IPS-NIHi11 (cell line): ENCODE results near the gene KCNQ1.

Experiments used
- DNase-seq: peaks from one replicate; pipeline ENCODE4 v3.0.0; 2012; ENCODE audit warnings: mixed read lengths, low spot score

The KCNQ1 gene

DNA sequence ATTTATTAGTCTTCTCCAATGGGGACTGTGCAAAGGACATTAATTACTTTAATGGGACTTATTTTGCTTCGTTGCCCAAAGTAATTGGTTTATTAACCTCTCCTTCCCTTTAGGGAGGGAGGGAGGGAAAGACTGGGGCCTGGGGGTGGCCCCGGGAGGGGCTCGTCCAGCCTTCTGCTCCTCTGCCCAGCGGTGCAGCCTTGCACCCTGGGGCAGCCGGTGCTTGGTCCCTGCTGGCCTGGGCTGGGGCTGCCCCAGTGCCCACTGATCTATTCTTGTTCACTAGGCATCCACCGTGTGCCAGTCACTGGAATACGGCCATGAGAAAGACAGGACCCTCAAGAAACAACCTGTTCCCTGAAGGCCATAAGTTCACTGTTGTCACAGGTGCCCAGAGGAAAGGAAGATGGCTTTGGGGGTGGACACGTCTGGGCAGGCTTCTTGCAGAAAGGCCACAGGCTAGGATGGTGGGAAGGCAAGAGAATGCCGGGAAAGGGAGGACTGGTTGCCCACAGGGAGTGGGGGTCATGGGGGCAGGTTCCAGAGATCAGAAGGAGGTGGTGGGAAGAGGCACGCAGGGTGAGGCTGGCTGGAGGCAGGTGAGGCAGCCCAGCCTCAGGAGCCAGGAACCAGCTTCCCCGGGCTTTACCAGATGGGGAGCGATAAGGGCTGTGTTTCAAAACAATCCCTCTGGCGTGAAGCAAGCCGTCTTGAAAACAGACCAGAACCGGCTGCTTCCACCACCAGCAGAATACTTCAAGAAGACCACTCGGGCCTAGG is 302.6 kb downstream of the KCNQ1 start:
- DNase-seq = no peak

DNA sequence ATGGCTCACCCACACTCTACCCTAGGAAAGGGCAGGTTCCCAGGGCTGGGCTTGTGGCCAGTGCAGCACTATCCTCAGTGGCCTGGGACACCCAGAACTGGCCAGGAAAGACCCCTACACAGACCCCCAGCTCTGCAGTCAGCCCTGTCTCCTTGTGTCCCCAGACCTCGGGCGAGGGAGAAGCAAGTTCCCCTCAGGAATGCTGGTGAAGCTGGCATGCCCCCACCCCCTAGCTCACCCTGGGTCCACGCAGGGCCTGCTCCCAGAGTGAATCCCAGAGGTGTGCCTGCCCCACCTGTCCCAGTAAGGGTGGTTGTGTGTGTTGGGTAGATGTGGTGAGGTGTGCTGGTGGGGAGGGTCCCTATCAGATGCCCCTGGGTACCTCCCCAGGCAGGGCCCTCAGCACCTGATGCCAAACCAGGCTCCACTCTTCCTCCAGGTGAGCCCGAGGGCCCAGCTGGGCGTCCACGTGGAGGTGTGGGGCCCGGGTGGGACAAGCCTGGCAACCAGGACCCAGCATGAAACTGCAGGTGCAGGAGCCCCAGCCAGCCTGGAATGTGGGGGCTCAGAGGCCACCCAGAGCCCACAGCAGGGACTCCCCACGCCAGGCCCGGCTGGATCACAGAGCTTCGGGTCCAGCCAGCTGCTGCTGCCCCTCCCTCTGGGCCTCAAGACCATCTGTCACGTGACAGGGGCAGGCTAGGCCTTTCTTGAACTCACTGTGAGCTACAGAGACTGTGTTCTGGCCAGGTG is 303.4 kb downstream of the KCNQ1 start:
- DNase-seq = no peak

DNA sequence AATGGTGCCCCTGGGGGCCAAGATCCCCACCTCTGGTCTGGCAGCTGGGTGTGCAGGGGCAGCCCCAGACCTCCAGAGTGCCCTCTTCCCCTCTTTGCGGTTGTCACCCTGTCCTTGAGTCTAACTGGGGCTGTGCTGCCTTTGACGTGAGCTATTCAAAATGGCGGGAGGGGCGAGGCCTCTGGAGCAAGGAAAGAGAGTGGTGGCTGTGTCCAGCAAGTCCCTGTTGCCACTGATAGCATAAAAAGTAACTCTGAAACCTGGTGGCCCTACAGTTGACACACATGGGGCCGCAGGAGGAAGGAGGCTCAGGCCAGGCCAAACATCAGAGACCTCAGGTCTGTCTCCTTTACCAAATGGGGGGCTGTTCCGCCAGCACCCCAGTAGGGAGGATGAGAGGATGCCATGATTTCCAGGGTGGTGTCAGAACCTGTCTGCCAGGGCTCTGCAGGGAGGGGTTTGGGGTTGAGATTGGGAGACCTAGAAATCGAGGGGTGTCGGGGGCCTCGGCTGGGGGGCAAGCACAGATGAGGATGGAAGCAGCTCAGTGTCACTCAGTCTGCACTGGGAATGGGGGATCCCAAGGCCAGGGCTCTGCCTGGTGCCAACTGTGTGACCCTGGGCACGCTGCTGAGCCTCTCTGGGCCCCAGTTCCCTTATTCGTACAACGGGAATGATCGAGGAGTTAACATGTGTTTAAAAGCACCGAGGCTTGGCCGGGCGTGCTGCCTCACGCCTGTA is 304.2 kb downstream of the KCNQ1 start:
- no peak for DNase-seq

- DNase-seq = no peak
Observed at GRCh38 chr11:2750101-2750681, 305.4 kb downstream of the KCNQ1 start.

- DNase-seq = no peak
Observed at GRCh38 chr11:2750682-2751522, 306.1 kb downstream of the KCNQ1 start.

DNA sequence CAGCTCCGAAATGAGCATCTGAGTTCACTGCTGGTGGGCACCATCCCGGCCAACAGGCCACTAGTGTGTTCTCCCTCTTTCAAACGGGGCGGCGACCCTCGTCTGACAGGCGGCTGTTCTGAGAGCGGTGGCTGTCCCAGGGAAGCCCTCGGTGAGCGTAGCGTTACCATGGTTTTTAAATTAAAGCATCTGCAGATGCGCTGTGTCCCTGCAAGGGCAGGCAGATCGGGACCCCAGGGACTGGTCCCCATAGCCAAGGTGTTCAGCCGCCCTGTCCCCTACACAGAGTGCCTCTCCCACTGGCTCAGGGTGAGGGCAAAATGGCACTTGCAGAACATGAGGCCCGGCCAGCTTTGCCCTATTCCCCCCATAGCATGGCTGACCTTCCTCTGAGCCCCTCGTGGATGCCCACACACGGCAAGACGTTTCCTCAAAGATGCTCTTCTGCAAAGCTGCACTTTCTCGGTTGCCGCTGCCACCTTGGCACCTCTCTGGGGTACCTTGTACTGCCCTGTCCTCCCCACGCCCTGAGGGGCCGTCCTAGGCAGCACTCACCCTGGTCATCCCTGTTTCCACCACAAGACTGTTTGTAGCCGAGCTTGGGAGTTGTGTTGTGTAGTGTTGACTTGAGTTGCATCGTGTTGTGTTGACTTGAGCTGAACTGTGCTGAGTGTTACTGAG is 306.9 kb downstream of the KCNQ1 start:
- no peak for DNase-seq

- DNase-seq = no peak
Observed at GRCh38 chr11:2752204-2752770, 307.5 kb downstream of the KCNQ1 start.

DNA sequence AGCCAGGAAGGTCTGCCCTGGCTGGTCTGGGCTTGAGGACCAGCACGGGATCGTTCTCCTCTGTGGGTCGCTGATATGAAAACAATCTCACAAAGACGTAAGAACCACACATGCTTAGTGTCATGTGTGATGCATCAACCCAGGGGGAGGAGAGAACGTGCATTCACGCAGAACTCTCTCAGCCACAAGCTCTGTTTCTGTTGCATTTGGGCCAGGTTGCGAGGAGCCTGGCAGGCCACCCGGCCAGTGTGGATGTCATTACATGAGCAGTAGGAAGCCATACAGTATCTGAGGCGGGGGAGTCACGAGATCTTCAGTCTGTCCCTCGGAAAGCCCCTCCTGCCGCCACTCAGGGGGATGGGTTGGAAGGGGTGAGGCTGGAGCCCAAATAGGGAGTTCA is 308.1 kb downstream of the KCNQ1 start:
- no peak for DNase-seq

GRCh38 chr11:2754008-2754407 is 309.2 kb downstream of the KCNQ1 start:
- no peak for DNase-seq

- DNase-seq = no peak
Observed at GRCh38 chr11:2755071-2755470, 310.3 kb downstream of the KCNQ1 start.

- DNase-seq = no peak
Observed at GRCh38 chr11:2758751-2759150, 313.9 kb downstream of the KCNQ1 start.

- no peak for DNase-seq
Observed at GRCh38 chr11:2759228-2760195, 314.7 kb downstream of the KCNQ1 start.

DNA sequence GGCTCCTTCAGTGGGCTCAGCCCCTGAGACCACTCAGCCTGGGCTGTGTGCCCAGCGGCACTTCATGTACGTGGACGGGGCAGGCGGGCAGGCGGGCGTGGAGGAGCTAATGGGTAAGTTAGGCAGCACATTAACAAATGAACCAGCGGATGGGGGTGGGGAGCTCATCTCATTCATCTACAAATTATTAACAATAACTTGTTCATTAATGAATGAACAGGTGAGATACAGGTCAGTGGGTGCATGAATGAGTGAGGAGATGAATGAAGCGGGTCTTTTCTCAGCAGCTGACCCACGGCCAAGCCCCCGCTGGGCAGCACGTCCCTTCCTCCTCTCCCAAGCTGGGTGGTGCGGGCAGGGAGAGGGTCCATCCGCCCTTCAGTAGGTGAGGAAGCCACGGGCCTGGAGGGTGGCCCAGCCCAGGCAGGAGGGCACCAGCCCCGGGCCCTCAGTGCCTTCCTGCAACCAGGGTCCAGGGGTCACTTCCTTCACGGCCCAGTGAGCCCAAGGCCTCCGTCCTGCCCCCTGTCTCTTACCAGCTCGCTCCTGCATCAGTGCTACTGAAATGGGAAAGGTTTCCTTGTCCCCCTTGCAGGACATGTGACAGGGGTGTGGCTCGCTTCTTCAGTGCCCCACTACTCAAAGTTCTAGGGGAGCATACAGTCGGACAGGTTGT is 315.5 kb downstream of the KCNQ1 start:
- no peak for DNase-seq

DNA sequence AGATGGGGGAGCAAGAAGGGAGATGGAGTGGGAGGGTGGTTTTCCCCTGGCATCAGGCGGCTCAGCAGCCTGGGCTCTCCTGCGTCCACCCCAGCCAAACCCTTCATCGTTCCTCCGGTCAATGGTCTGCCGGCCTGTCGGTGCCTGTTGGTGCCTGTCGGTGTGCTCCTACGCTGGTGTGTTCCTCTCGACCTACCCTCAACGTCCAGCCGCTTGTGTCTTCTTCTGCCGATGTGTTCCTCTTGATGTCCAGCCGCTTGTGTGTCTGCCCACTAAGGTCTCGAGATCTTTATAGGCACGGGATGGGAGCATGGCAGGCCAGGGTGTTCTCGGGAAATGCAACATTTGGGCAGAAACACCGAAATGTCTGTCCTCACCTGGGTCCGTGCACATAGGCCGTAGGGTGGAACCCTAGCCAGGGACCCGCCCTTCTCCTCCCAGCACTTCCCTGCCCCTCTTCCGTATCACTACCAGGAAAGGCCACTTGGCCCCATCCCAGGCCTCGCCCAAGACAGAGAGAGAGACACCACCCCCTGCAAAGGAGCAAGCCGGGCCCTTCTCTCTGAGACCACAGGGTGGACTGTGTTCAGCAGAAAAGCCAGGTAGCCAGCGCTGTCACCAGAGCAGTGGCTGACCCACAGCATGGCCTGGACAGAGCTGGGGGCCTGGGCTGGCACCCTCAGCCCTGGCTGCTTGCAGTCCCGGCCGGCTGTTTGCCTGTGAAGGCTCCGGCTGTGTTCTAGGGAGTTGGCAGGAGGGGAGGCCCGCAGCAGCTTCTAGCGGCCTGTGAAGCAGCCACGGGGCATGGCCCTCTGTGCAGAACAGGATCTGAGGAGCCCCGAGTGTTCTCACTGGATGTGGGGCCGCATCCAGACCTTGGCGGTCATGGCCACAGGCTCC is 316.6 kb downstream of the KCNQ1 start:
- no peak for DNase-seq

DNA sequence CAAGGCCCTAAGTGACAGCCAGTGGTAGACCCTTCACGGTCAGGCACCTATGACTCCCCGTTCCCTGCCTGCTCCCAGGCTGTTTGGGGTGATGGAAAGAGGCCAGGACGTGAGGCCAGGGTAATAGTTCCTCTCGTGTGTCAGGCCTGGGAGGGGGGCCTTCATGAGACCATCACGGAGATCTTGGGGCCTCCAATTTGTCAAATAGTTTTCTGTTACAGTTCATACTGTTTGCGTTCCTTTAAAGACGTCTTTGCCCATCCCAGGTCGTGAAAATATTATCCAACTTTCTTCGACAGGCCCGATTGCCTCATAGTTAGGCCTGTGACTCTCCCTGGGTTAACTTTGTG is 317.2 kb downstream of the KCNQ1 start:
- DNase-seq = no peak

GRCh38 chr11:2762451-2762850 is 317.6 kb downstream of the KCNQ1 start:
- DNase-seq = no peak

DNA sequence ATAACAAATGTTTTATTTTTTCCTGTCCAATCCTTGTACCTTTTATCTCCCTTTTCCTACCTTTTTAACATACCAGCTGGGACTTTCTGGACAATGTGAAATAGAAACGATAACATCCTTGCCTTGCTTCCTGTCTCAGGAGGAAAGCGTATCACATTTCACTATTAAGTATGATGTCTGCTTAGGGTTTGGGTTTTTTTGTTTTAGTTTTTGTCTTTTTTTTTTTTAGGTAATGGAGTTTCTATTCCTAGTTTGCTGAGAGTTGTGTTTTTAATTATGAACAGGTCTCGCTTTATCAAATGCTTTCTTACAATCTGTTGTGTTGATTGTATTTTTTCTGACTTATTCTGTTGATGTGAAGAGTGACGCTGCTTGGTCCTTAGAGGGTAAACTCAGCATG is 319.2 kb downstream of the KCNQ1 start:
- DNase-seq = no peak

DNA sequence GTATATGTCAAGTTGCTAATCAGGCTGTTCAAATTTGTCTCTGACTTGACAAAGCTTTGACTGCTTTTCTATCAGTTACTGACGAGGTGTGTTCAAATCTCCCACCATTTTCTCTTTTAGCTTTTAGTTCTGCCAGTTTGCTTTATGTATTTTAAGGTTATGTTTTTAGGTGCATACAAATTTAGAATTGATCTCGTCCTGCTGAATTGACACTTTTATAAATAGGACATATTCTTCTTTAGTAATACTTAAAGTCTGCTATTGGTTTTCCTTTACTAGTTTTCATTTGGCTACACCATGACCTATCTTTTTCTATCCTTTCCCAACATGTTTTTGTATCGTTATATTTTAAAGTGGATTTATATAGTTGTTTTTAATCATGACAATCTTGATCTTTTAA is 320.7 kb downstream of the KCNQ1 start:
- no peak for DNase-seq
